GM21529 (cell line): ENCODE data around the gene LRRC4C.
"Not testable (repeated sequence)": the region's sequence is repeated elsewhere in the genome, so short reads cannot be mapped to it uniquely, and the experiment has no call there.

Source experiments
- ATAC-seq: cut with Tn5 transposase; IDR thresholded peaks from one replicate; pipeline ENCODE4 v1.9.1; 2021; ENCODE audit not compliant: unreplicated experiment

Gene LRRC4C

DNA sequence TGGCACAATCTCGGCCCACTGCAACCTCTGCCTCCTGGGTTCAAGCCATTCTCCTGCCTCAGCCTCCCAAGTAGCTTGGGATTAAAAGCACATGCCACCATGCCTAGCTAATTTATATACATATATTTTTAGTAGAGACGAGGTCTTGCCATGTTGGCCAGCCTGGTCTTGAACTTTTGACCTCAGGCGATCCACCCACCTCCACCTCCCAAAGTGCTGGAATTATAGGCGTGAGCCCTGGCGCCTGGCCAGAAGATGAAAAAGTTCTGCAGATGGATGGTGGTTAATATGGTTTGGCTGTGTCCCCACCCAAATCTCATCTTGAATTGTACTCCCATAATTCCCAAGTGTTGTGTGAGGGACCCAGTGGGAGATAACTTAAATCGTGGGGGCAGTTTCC lies 937.4 kb downstream of the LRRC4C start:
- ATAC-seq, result not testable (repeated sequence)

DNA sequence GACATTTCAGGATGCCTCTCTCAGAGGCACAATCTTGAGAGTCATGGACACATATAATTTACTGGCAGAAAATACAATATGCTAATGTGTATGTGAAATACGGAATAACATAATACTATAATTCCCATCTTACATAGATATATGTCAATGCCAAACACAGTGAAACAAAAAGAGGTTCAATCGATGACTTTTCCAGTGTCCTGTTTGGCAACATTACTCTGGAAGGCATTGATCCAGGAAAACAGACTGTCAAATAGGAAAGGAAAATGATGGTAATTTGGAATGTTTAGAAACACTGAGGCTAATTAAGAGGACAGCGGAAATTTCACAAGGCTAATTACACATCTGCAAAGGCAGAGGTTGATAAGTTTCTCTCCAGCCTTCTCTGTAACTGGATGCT lies 942.3 kb downstream of the LRRC4C start:
- no peak for ATAC-seq

- no peak for ATAC-seq
Measured at GRCh38 chr11:40514124-40514523, 945.3 kb downstream of the LRRC4C start.

DNA sequence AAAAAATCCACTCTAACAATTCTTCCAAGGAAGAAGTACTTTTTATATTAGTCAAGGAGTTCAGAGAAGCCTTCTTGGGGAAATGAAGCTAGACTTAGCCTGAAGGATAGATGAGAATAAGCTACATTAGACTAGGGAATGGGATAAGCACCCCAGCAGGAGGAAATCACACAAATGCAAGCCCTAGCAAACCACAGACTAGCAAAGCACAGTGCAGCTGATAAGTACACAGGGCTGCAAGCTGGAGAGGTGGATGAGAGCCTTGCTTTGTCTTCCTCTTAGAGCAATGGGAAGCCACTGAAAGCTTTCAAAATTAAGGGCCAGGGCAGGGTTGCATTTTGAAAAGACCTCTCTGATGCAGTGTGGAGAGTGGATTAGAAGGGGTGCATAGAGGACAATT lies 946.2 kb downstream of the LRRC4C start:
- ATAC-seq, result no peak

DNA sequence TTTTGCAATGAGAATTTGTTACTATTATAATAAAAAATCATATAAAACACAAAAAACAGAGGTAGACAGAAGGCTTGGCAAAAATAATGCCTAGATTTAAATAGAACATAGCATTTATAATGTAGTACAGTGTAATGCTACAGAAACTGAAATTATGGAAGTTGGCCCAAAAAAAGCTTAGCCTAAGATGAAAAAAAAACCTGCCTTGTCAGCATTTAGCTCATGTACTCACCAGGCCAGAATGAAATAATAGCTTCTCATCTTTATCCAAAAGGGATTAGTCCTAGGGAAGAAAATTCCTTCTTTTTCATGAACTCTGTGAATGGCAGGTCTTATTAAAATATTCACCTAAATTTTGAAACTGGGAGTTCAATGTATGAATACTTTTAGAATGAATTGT lies 951.1 kb downstream of the LRRC4C start:
- ATAC-seq, result no peak

DNA sequence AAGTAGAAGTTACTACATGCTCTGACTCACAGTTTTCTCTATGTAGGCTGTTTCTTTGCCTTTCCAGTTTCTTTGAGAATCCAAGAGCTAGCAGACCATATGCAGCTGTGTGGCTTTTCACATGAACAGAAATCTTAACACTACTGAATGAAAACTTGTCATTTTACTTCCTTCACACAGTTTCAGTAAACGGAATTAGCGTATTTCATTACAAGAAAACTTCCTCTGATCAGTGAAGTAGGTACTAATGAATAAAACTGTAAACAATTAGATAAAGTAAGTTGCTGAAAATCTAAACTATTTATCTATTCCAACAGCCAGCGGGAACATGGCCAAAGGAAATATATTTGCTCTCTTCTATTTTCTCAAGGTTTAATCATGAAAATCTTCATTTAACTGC lies 953.2 kb downstream of the LRRC4C start:
- ATAC-seq, result no peak

- ATAC-seq, result no peak
Measured at GRCh38 chr11:40491341-40491740, 968.1 kb downstream of the LRRC4C start.

DNA sequence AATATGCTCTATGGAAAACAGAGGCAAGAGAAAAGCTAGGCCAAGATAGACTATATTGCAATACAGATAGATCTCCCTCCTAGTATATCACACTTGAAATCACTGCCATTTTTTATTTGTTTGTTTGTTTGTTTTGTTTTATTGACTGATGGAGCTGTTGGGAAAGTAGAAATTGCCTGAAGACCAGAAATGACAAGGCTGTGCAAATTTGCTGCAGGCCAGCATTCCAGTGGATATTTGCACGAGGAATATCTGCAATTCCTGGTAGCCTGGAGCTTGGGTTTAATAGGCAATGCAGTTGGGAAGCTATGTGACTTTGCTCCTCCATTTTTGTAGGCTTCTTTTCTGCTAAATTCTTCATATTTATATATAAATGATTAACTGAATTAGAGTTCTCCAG lies 991.7 kb downstream of the LRRC4C start:
- no peak for ATAC-seq

- ATAC-seq, result no peak
Measured at GRCh38 chr11:40445391-40445790, 1014.1 kb downstream of the LRRC4C start.

DNA sequence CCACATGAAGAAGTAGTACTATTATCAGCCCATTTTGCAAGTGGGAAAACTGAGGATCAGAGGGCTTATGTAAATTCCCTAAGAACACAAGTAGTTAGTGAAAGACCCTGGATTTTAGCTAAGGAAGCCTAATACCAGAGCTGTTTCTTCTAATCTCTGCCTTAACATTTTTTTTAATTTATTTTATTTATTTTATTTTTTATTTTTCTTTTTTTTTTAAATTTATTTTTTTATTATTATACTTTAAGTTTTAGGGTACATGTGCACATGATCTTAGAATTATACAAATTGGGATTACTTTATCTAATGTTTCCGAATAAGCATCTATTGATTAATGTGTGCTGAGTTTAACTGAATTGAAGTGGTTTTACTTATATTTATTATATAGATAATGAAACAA lies 1015.3 kb downstream of the LRRC4C start:
- no peak for ATAC-seq

- ATAC-seq, result no peak
Measured at GRCh38 chr11:40435344-40435743, 1024.1 kb downstream of the LRRC4C start.

- no peak for ATAC-seq
Measured at GRCh38 chr11:40434926-40435325, 1024.5 kb downstream of the LRRC4C start.

GRCh38 chr11:40432358-40432757 lies 1027.1 kb downstream of the LRRC4C start:
- ATAC-seq, result no peak

GRCh38 chr11:40425168-40425567 lies 1034.3 kb downstream of the LRRC4C start:
- ATAC-seq, result no peak

GRCh38 chr11:40421208-40421981 lies 1038.1 kb downstream of the LRRC4C start:
- no peak for ATAC-seq

GRCh38 chr11:40417627-40418026 lies 1041.8 kb downstream of the LRRC4C start:
- no peak for ATAC-seq

GRCh38 chr11:40407355-40407754 lies 1052.1 kb downstream of the LRRC4C start:
- ATAC-seq, result no peak

DNA sequence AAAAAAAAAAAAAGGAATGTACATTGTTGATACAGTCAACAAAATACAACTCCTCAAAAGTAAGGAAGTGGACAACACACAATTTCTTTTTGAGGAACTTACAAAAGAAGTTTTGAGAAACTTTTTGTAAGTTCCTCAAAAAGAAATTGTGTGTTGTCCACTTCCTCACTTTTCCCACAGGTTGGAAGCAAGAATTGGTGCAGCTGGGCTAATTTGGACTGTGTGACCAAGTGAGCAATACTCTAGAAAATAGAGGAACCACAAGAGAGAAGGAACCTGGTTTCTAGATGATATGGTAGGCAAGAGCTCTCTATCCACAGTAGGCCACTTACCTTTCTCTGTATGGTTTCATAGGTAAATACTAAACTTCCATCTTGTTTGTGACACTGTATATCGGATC lies 1053.8 kb downstream of the LRRC4C start:
- no peak for ATAC-seq

GRCh38 chr11:40403321-40403720 lies 1056.1 kb downstream of the LRRC4C start:
- ATAC-seq, result no peak

DNA sequence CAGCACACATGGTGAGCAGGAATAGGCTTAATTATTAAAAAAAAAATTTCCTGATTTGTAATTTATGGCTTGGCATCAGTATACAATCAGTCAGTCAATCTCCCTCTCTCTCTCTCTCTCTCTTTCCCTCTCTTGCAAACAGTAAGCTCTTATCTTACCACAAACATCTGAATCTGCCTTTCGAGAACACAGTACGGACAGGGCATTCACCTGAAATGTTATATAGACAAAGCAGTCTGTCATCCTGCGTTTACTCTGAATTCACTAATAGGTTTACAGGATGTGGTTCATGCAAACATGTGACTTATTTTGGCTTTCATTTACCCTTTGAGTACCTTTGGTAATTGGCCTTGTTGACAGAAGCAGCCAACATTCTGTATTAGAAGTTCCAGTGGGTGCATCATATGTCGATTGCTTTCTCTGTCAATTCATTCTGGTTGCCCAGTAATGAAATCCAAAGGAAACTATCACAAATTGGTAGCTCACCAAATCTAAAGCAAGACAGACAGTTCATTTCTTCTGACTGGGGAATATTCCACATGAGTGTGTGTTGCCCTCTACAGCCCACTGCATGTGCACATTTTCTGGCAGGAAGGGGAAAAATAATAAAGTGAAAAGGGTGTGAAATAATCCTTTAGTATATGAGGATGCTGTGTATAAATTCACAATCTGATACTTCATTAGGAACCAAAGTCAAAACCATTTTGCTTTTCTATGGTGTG lies 1058.2 kb downstream of the LRRC4C start:
- ATAC-seq, result no peak

DNA sequence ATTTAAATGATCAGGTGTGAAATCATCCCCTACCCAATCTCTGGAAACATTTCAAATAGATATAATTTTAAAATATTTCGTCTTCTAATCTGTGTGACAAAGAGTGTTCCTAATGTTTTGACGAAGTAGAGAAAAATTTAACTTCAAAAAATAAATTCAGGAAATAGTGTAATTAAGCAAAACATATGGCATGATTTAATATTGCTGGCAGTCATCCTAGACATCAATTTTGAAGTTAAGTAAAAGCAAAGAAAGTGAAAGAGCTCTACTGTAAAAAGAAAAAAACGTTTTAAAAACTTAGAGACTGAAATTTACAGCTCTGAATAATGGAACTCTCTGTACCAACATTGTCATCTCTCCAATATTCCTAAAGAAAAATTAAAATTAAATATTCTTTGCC lies 1062.3 kb downstream of the LRRC4C start:
- ATAC-seq, result no peak

GRCh38 chr11:40393511-40393910 lies 1065.9 kb downstream of the LRRC4C start:
- no peak for ATAC-seq

- ATAC-seq, result no peak
Measured at GRCh38 chr11:40391679-40392078, 1067.8 kb downstream of the LRRC4C start.
